ENCODE results near the gene CENPM.

DNA sequence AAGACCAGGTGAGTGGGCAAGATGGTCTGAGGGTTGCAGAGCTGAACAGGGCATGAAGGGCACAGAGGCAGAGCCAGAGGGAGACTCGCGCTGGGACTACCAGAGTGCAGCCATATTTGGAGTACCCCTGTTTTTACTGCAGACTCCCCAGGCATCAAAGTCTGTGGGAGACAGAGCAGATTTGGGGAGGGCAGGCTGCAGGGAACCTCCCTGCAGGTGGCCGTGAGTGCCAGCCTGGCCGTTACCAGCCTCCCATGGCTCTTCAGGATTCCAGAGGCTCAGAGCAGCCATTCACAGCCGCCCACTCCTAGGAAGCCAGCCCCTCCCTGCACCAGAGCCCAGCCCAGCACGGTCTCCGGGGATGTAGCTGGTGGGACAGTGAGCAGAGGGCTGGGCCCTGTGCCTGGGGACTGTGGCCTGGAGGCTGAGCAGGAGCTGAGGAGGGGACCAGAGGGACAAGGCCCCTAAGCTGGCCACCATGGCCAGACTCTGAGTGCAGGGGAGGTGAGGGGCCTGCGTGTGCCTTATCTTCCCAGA is 22.2 kb upstream of the CENPM start, which contains the start of gene SEPTIN3:
- TF ChIP-seq POLR2AphosphoS5 (IDR thresholded peaks at IDR 0.05; ENCODE audit: low read depth, low read length) (no peak), POLR2A (IDR thresholded peaks at IDR 0.05; ENCODE audit: low read depth, low read length) (no peak)
